Nephron progenitor cell (in vitro differentiated cells): ENCODE data around the gene SLC1A2.

Experiments
- DNase-seq: peaks from one replicate; pipeline ENCODE4 v3.0.0; 2021
- H3K27ac Mint-ChIP-seq: 2 replicates; pipeline ENCODE4 v1.8.0; 2021; ENCODE audit warnings: mild to moderate bottlenecking, moderate library complexity, mixed read lengths
- H3K27me3 Mint-ChIP-seq: 2 replicates; pipeline ENCODE4 v1.8.0; 2021; ENCODE audit warnings: mild to moderate bottlenecking, low read depth, mixed read lengths; ENCODE audit not compliant: poor library complexity
- H3K36me3 Mint-ChIP-seq: 2 replicates; pipeline ENCODE4 v1.8.0; 2021; ENCODE audit warnings: low read depth, mixed read lengths
- H3K4me1 Mint-ChIP-seq: 2 replicates; pipeline ENCODE4 v1.8.0; 2021; ENCODE audit warnings: mixed read lengths
- H3K4me3 Mint-ChIP-seq: 2 replicates; pipeline ENCODE4 v1.8.0; 2021; ENCODE audit warnings: mild to moderate bottlenecking, moderate library complexity, mixed read lengths
- H3K9me3 Mint-ChIP-seq: 2 replicates; pipeline ENCODE4 v1.8.0; 2021; ENCODE audit warnings: mild to moderate bottlenecking, moderate library complexity, mixed read lengths
- TF ChIP-seq, protein P1 (sequence below): fragments of 200-600 bp; sonication (generic); IDR thresholded peaks from 2 replicates; pipeline ENCODE4 v1.5.0; 2021; ENCODE audit warnings: antibody characterized with exemption

Gene SLC1A2

DNA sequence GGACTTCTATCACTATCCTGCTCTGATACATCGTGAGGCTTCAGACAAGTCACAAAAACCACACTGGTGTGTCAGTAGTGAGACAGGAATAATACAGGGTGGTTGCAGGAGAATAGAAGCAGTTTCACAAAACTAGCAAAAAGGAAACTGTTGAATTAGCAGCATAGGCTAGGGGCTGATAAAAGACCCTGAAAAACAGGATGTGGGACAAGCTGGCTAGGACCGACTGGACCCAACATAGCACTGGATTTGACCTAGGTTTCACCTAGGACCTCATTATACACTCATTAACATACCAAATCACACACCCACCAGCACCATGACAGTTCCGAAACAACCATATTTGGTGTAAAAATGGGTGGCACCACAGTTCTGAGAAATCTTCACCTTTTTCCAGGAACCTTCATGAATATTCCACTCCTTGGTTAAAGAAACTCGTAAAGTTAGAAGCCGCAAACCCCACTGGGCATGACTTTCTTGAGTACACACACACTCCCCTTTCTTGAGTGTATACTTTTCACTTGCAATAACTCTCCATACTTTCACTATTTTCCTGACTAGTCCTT, 76.2 kb downstream of the SLC1A2 start:
- H3K4me1 Mint-ChIP-seq: peaks cover 16% of the 10 kb centered on the region
- H3K4me3 Mint-ChIP-seq: no peak overlapping the region
- no peak for DNase-seq
- H3K27ac Mint-ChIP-seq: no peak overlapping the region
- no peaks in the 10 kb centered on the region for H3K27me3 Mint-ChIP-seq
- TF ChIP-seq, protein P1, sequence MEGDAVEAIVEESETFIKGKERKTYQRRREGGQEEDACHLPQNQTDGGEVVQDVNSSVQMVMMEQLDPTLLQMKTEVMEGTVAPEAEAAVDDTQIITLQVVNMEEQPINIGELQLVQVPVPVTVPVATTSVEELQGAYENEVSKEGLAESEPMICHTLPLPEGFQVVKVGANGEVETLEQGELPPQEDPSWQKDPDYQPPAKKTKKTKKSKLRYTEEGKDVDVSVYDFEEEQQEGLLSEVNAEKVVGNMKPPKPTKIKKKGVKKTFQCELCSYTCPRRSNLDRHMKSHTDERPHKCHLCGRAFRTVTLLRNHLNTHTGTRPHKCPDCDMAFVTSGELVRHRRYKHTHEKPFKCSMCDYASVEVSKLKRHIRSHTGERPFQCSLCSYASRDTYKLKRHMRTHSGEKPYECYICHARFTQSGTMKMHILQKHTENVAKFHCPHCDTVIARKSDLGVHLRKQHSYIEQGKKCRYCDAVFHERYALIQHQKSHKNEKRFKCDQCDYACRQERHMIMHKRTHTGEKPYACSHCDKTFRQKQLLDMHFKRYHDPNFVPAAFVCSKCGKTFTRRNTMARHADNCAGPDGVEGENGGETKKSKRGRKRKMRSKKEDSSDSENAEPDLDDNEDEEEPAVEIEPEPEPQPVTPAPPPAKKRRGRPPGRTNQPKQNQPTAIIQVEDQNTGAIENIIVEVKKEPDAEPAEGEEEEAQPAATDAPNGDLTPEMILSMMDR: no peak
- no peaks in the 10 kb centered on the region for H3K36me3 Mint-ChIP-seq
- H3K9me3 Mint-ChIP-seq: no peaks in the 10 kb centered on the region

DNA sequence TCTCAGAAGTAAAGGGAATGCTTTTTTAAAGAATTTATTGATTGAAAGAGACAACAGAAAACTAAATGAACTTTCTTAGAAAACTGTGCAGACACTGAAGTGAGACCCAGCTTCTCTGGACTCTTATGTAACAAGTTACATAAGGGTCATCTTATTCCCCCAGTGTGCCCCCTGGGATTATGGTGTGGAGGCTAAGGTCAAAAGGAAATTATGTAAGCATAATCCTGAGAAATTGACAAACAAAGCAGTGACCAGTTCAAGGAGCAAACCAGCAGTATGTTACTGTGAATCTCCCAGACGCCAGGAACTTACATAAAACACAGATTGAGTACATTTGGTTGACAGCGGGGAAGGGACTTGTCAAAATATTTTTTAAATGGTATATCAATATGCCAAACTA, 78.6 kb downstream of the SLC1A2 start:
- Mint-ChIP-seq H3K4me1 (peaks cover 16% of the 10 kb centered on the region), H3K27ac (no peak overlapping the region), H3K36me3 (no peaks in the 10 kb centered on the region), H3K27me3 (no peaks in the 10 kb centered on the region), H3K9me3 (no peaks in the 10 kb centered on the region), H3K4me3 (no peak overlapping the region)
- TF ChIP-seq, protein P1: no peak
- no peak for DNase-seq

DNA sequence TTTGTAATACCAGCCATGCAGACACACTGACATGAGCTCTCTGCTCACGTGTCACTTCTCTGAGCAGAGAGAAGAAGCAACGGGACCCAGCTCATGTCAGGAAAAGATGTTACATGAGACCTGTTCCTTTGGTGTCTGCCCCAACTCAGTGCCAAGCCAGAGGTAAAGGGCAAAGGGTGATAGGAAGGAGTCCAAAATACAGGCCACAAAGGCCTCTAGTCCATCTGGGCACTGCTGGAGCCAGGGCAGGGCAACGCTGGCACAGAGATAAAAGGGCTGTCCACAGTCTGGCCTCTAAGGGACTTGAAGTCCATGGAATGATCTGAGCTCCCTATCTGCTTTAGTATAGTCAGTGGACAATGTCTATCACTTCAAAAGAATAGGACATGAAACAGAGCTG, 79.3 kb downstream of the SLC1A2 start:
- TF ChIP-seq, protein P1: no peak
- Mint-ChIP-seq H3K4me3 (no peak overlapping the region), H3K36me3 (no peaks in the 10 kb centered on the region), H3K4me1 (peaks cover 13% of the 10 kb centered on the region), H3K27ac (no peak overlapping the region), H3K27me3 (no peaks in the 10 kb centered on the region), H3K9me3 (no peaks in the 10 kb centered on the region)
- DNase-seq: no peak

DNA sequence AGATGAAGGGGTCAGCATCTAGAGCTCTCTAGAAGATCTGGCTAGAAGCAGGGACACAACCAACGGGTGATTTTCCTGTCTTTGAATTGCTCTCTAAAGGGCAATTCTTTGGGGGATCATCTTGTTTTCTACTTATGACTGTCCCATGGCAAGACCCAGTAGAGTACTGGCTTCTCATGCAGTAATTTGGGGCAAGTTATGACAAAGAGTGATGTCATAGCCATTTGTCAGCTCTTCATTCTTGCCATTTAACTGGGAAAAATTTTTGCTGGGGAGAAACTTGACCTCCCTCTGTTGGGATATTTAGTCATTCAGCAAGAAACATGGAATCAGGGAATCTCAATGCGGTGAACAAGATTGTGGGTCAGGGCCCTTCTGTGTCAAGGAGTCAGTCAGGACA, 80.4 kb downstream of the SLC1A2 start:
- Mint-ChIP-seq H3K4me3 (no peak overlapping the region), H3K4me1 (peaks cover 7% of the 10 kb centered on the region), H3K27ac (no peak overlapping the region), H3K27me3 (no peaks in the 10 kb centered on the region), H3K36me3 (no peaks in the 10 kb centered on the region), H3K9me3 (no peaks in the 10 kb centered on the region)
- TF ChIP-seq, protein P1: no peak
- no peak for DNase-seq

DNA sequence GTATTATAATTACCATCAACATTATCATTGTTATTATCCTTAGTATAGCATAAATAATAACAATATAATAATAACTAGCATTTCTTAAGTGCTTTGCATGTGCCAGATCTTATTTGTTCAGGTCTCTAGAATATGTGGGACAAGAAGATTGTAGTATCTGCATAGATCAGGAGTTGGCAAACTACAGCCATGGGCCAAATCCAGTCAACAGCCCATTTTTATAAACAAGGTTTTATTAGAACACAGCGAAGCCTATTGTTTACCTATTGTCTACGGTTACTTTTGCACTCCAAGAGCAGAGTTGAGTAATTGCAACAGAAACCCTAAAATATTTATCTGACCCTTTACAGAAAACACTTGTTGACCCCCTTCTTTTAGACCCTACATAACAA, 81.4 kb downstream of the SLC1A2 start:
- Mint-ChIP-seq H3K9me3 (peaks cover 1% of the 10 kb centered on the region), H3K27ac (no peak overlapping the region), H3K27me3 (no peaks in the 10 kb centered on the region), H3K4me1 (peaks cover 6% of the 10 kb centered on the region), H3K36me3 (no peaks in the 10 kb centered on the region), H3K4me3 (no peak overlapping the region)
- no peak for DNase-seq
- TF ChIP-seq, protein P1: no peak

DNA sequence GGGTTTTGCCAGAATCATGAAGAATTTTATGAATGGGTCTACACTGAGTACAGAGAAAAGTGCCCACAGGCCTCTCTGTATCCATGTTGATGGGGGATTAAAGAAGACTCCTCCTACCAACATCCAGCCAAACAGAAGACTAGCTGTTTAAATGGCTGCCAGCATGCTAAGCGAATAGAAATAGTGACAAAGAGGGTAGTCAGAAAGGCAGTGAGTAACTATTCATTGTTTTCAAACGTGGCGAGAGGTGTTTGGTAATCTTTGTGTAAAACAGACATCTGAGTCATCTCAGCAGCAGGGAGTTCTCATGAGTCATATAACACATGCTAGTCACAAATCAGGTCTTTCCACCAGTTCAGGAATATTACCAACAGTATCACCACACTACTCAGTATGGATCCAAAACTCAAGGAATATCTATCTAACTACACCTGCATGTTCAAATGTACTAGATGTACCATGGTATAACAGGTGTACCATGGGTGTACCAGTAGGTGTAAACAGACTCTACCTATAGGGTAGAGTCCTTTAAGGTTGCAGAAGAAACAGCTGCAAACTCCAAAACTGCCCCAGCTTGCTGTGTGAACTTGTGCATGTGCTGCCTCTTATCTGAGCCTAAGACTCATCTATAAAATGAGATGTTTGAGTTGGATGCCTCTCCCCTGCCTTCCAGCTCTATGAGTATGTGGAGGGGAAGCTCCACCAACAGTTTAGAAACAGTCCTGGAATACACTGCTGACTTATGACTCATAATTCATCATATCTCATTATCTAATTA, 82.0 kb downstream of the SLC1A2 start:
- no peak for DNase-seq

More for the DNA sequence above, 82.0 kb downstream of the SLC1A2 start:
- peaks cover 6% of the 10 kb centered on the region for H3K9me3 Mint-ChIP-seq
- no peaks in the 10 kb centered on the region for H3K27me3 Mint-ChIP-seq
- H3K4me1 Mint-ChIP-seq: peaks cover 6% of the 10 kb centered on the region
- H3K27ac Mint-ChIP-seq: no peak overlapping the region
- H3K36me3 Mint-ChIP-seq: no peaks in the 10 kb centered on the region
- TF ChIP-seq, protein P1: no peak
- H3K4me3 Mint-ChIP-seq: no peak overlapping the region
